Muscle layer of colon (tissue), 2 donors: ENCODE results near the gene ITGA1.
A peak's percentile ranks its signal among the peaks of the same experiment; 100 is the strongest.
"Not testable (repeated sequence)": the region's sequence is repeated elsewhere in the genome, so short reads cannot be mapped to it uniquely, and the experiment has no call there.

Source experiments
- H3K27ac ChIP-seq: one replicate; pipeline ENCODE4 v1.7.0; 2013; ENCODE audit warnings: low read depth, mild to moderate bottlenecking, low read length, moderate library complexity
- H3K27me3 ChIP-seq, 2 donors: one replicate each; pipeline ENCODE4 v1.7.0; 2013; ENCODE audit warnings: low read length in 2 of 2, mild to moderate bottlenecking in 2 of 2; ENCODE audit not compliant: insufficient read depth in 2 of 2, control insufficient read depth in 1 of 2
- H3K36me3 ChIP-seq: one replicate; pipeline ENCODE4 v1.7.0; 2013; ENCODE audit warnings: mild to moderate bottlenecking, low read length; ENCODE audit not compliant: insufficient read depth
- H3K4me1 ChIP-seq: one replicate; pipeline ENCODE4 v1.7.0; 2013; ENCODE audit warnings: mild to moderate bottlenecking, low read length; ENCODE audit not compliant: insufficient read depth
- H3K4me3 ChIP-seq, 2 donors: one replicate each; pipeline ENCODE4 v1.7.0; 2013; ENCODE audit warnings: low read length in 2 of 2, low read depth in 1 of 2, mild to moderate bottlenecking in 1 of 2, moderate library complexity in 1 of 2
- H3K9ac ChIP-seq: one replicate; pipeline ENCODE4 v1.7.0; 2013; ENCODE audit warnings: low read length
- H3K9me3 ChIP-seq: one replicate; pipeline ENCODE4 v1.7.0; 2013; ENCODE audit warnings: mild to moderate bottlenecking, low read length
- donor health status: abdominal sarcoma.
- donor health status: Adenocarcinoma of cecum.

The ITGA1 gene

GRCh38 chr5:52853650-52854049 is 65.9 kb downstream of the ITGA1 start:
- Histone ChIP-seq H3K4me1 (peaks cover 37% of the 10 kb centered on the region), H3K36me3 (no peaks in the 10 kb centered on the region), H3K27ac (peak overlapping the region; percentile 70), H3K27me3 (no peaks in the 10 kb centered on the region), H3K9ac (no peak overlapping the region), H3K4me3 (peak overlapping the region in 1 of 2 donors; percentile 12), H3K9me3 (no peaks in the 10 kb centered on the region)

- Histone ChIP-seq H3K27me3 (no peaks in the 10 kb centered on the region), H3K4me1 (peaks cover 37% of the 10 kb centered on the region), H3K9me3 (no peaks in the 10 kb centered on the region), H3K36me3 (no peaks in the 10 kb centered on the region), H3K4me3 (peak overlapping the region in 1 of 2 donors; percentile 12), H3K9ac (no peak overlapping the region), H3K27ac (peak overlapping the region; percentile 70)
These were observed 66.6 kb downstream of the ITGA1 start for GRCh38 chr5:52854301-52854700.

- H3K4me3 ChIP-seq = no peak overlapping the region
- no peak overlapping the region for H3K9ac ChIP-seq
- H3K27me3 ChIP-seq = no peaks in the 10 kb centered on the region
- no peaks in the 10 kb centered on the region for H3K9me3 ChIP-seq
- H3K4me1 ChIP-seq = peaks cover 37% of the 10 kb centered on the region
- H3K36me3 ChIP-seq = no peaks in the 10 kb centered on the region
- peak overlapping the region; percentile 70 for H3K27ac ChIP-seq
These were observed 67.2 kb downstream of the ITGA1 start for GRCh38 chr5:52854949-52855348.

GRCh38 chr5:52856564-52856963 is 68.8 kb downstream of the ITGA1 start:
- H3K9ac ChIP-seq = no peak overlapping the region
- H3K4me1 ChIP-seq = peaks cover 37% of the 10 kb centered on the region
- H3K9me3 ChIP-seq = no peaks in the 10 kb centered on the region
- H3K36me3 ChIP-seq = no peaks in the 10 kb centered on the region
- H3K4me3 ChIP-seq = no peak overlapping the region
- H3K27ac ChIP-seq = no peak overlapping the region
- no peaks in the 10 kb centered on the region for H3K27me3 ChIP-seq

- H3K4me3 ChIP-seq = no peak overlapping the region
- no peaks in the 10 kb centered on the region for H3K9me3 ChIP-seq
- H3K27me3 ChIP-seq = no peaks in the 10 kb centered on the region
- no peak overlapping the region for H3K9ac ChIP-seq
- H3K4me1 ChIP-seq = peaks cover 22% of the 10 kb centered on the region
- H3K27ac ChIP-seq = no peak overlapping the region
- no peaks in the 10 kb centered on the region for H3K36me3 ChIP-seq
These were observed 71.9 kb downstream of the ITGA1 start for GRCh38 chr5:52859628-52860027.

GRCh38 chr5:52861368-52861767 is 73.7 kb downstream of the ITGA1 start:
- Histone ChIP-seq H3K27me3 (no peaks in the 10 kb centered on the region), H3K36me3 (no peaks in the 10 kb centered on the region), H3K27ac (no peak overlapping the region), H3K4me3 (no peak overlapping the region), H3K9me3 (no peaks in the 10 kb centered on the region), H3K9ac (no peak overlapping the region), H3K4me1 (peaks cover 22% of the 10 kb centered on the region)

GRCh38 chr5:52863715-52864290 is 76.1 kb downstream of the ITGA1 start:
- H3K36me3 ChIP-seq = peaks cover 5% of the 10 kb centered on the region
- H3K27me3 ChIP-seq = no peaks in the 10 kb centered on the region
- H3K4me3 ChIP-seq = no peak overlapping the region
- H3K4me1 ChIP-seq = peaks cover 31% of the 10 kb centered on the region
- H3K9ac ChIP-seq = no peak overlapping the region
- H3K27ac ChIP-seq = peak overlapping the region; percentile 56
- H3K9me3 ChIP-seq = no peaks in the 10 kb centered on the region

GRCh38 chr5:52864371-52864770 is 76.7 kb downstream of the ITGA1 start:
- Histone ChIP-seq H3K9ac (no peak overlapping the region), H3K4me3 (no peak overlapping the region), H3K4me1 (peaks cover 31% of the 10 kb centered on the region), H3K36me3 (peaks cover 9% of the 10 kb centered on the region), H3K9me3 (no peaks in the 10 kb centered on the region), H3K27me3 (no peaks in the 10 kb centered on the region), H3K27ac (peak overlapping the region; percentile 56)

- Histone ChIP-seq H3K9me3 (no peaks in the 10 kb centered on the region), H3K4me1 (peaks cover 31% of the 10 kb centered on the region), H3K4me3 (no peak overlapping the region), H3K36me3 (peaks cover 9% of the 10 kb centered on the region), H3K27me3 (no peaks in the 10 kb centered on the region), H3K27ac (peak overlapping the region; percentile 56), H3K9ac (no peak overlapping the region)
These were observed 77.2 kb downstream of the ITGA1 start for GRCh38 chr5:52864884-52865283.

- not testable (repeated sequence) for H3K9ac ChIP-seq, H3K4me3 ChIP-seq, H3K36me3 ChIP-seq, H3K27me3 ChIP-seq, H3K27ac ChIP-seq, H3K9me3 ChIP-seq
- H3K4me1 ChIP-seq = peaks cover 31% of the 10 kb centered on the region
These were observed 78.3 kb downstream of the ITGA1 start for GRCh38 chr5:52865991-52866390.

GRCh38 chr5:52867809-52868208 is 80.1 kb downstream of the ITGA1 start:
- Histone ChIP-seq H3K27me3 (no peaks in the 10 kb centered on the region), H3K4me1 (peaks cover 31% of the 10 kb centered on the region), H3K36me3 (peaks cover 9% of the 10 kb centered on the region), H3K9me3 (no peaks in the 10 kb centered on the region), H3K27ac (peak overlapping the region; percentile 6), H3K9ac (no peak overlapping the region), H3K4me3 (no peak overlapping the region)

- Histone ChIP-seq H3K36me3 (peaks cover 9% of the 10 kb centered on the region), H3K4me1 (peaks cover 30% of the 10 kb centered on the region), H3K27ac (no peak overlapping the region)
These were observed 80.7 kb downstream of the ITGA1 start for GRCh38 chr5:52868417-52868816.

More at GRCh38 chr5:52868417-52868816, 80.7 kb downstream of the ITGA1 start:
- Histone ChIP-seq H3K9me3 (no peaks in the 10 kb centered on the region), H3K9ac (no peak overlapping the region), H3K4me3 (no peak overlapping the region), H3K27me3 (no peaks in the 10 kb centered on the region)
